Measurements from ENCODE around the gene SETBP1. TPM values are rescaled to one million over a fixed set of nuclear protein-coding genes. Genes with fewer than 3 reads are reported as not detected.

SETBP1 gene
- total RNA-seq, 1 donor from 2014 or later = 131 TPM

GRCh38 chr18:44795241-44795640, 114.6 kb downstream of the SETBP1 start:
- peaks cover under 1% of the 10 kb centered on the region for H3K9me3 Mint-ChIP-seq (ENCODE audit: unreplicated experiment)
- H3K4me3 Mint-ChIP-seq (ENCODE audit: unreplicated experiment) = no peak overlapping the region
- peaks cover 7% of the 10 kb centered on the region for H3K27me3 Mint-ChIP-seq (ENCODE audit: unreplicated experiment)
- peaks cover 52% of the 10 kb centered on the region for H3K4me1 Mint-ChIP-seq (ENCODE audit: unreplicated experiment)
- DNase-seq (ENCODE audit: low spot score) = no peak
- no peak overlapping the region for H3K27ac Mint-ChIP-seq (ENCODE audit: unreplicated experiment)
- peaks cover 51% of the 10 kb centered on the region for H3K36me3 Mint-ChIP-seq (ENCODE audit: low read depth, unreplicated experiment)
- TF ChIP-seq CTCF (IDR thresholded peaks at IDR 0.05; ENCODE audit: unreplicated experiment) = no peak

- Mint-ChIP-seq H3K9me3 (ENCODE audit: unreplicated experiment) (peaks cover 3% of the 10 kb centered on the region), H3K27ac (ENCODE audit: unreplicated experiment) (no peak overlapping the region), H3K36me3 (ENCODE audit: low read depth, unreplicated experiment) (peaks cover 63% of the 10 kb centered on the region), H3K4me1 (ENCODE audit: unreplicated experiment) (peaks cover 38% of the 10 kb centered on the region), H3K4me3 (ENCODE audit: unreplicated experiment) (no peak overlapping the region), H3K27me3 (ENCODE audit: unreplicated experiment) (peaks cover 8% of the 10 kb centered on the region)
- DNase-seq (ENCODE audit: low spot score) = no peak
- no peak for TF ChIP-seq CTCF (IDR thresholded peaks at IDR 0.05; ENCODE audit: unreplicated experiment)
Observed at GRCh38 chr18:44796429-44797428, 116.0 kb downstream of the SETBP1 start.

GRCh38 chr18:44798433-44799048, 117.9 kb downstream of the SETBP1 start:
- DNase-seq (ENCODE audit: low spot score) = no peak
- Mint-ChIP-seq H3K4me3 (ENCODE audit: unreplicated experiment) (no peak overlapping the region), H3K4me1 (ENCODE audit: unreplicated experiment) (peaks cover 39% of the 10 kb centered on the region), H3K9me3 (ENCODE audit: unreplicated experiment) (peaks cover 3% of the 10 kb centered on the region), H3K27ac (ENCODE audit: unreplicated experiment) (no peak overlapping the region), H3K27me3 (ENCODE audit: unreplicated experiment) (peaks cover 7% of the 10 kb centered on the region), H3K36me3 (ENCODE audit: low read depth, unreplicated experiment) (peaks cover 73% of the 10 kb centered on the region)
- no peak for TF ChIP-seq CTCF (IDR thresholded peaks at IDR 0.05; ENCODE audit: unreplicated experiment)

- TF ChIP-seq CTCF (IDR thresholded peaks at IDR 0.05; ENCODE audit: unreplicated experiment) = no peak
- peak overlapping the region; percentile 45 for H3K4me3 Mint-ChIP-seq (ENCODE audit: unreplicated experiment)
- H3K36me3 Mint-ChIP-seq (ENCODE audit: low read depth, unreplicated experiment) = peaks cover 73% of the 10 kb centered on the region
- no peak overlapping the region for H3K27ac Mint-ChIP-seq (ENCODE audit: unreplicated experiment)
- H3K27me3 Mint-ChIP-seq (ENCODE audit: unreplicated experiment) = peaks cover 6% of the 10 kb centered on the region
- peaks cover 31% of the 10 kb centered on the region for H3K4me1 Mint-ChIP-seq (ENCODE audit: unreplicated experiment)
- H3K9me3 Mint-ChIP-seq (ENCODE audit: unreplicated experiment) = peaks cover 3% of the 10 kb centered on the region
- no peak for DNase-seq (ENCODE audit: low spot score)
Observed at GRCh38 chr18:44799382-44799906, 118.8 kb downstream of the SETBP1 start.

Measured in endothelial cell (in vitro differentiated cells).